Activated CD4-positive, alpha-beta T cell treated with anti-CD3 and anti-CD28 coated beads, Interleukin-2, amount 50 U/mL, for 4 hours (primary cell): ENCODE results near the gene ST14.
"Not testable (repeated sequence)": the region's sequence is repeated elsewhere in the genome, so short reads cannot be mapped to it uniquely, and the experiment has no call there.

Experiments
- DNase-seq, 2 experiments: peaks; one replicate each; pipeline ENCODE4 v3.0.0-alpha.2; 2020

ST14 gene

GRCh38 chr11:130165601-130166456 lies 6.2 kb downstream of the ST14 start:
- DNase-seq, result no peak

- no peak for DNase-seq
These were observed 6.8 kb downstream of the ST14 start for GRCh38 chr11:130166457-130166784.

GRCh38 chr11:130167146-130167545 lies 7.6 kb downstream of the ST14 start:
- no peak for DNase-seq

GRCh38 chr11:130168105-130168504 lies 8.5 kb downstream of the ST14 start:
- DNase-seq, result no peak

GRCh38 chr11:130170345-130170744 lies 10.8 kb downstream of the ST14 start:
- DNase-seq, result no peak

GRCh38 chr11:130171534-130171933 lies 12.0 kb downstream of the ST14 start:
- DNase-seq, result no peak

GRCh38 chr11:130172001-130172400 lies 12.4 kb downstream of the ST14 start:
- DNase-seq, result not testable (repeated sequence)

- no peak for DNase-seq
These were observed 15.1 kb downstream of the ST14 start for GRCh38 chr11:130174642-130175041.

GRCh38 chr11:130175898-130176297 lies 16.3 kb downstream of the ST14 start:
- no peak for DNase-seq

GRCh38 chr11:130177782-130178181 lies 18.2 kb downstream of the ST14 start:
- no peak for DNase-seq

GRCh38 chr11:130178441-130179339 lies 19.1 kb downstream of the ST14 start:
- DNase-seq, result no peak

GRCh38 chr11:130179396-130180306 lies 20.1 kb downstream of the ST14 start:
- no peak for DNase-seq

GRCh38 chr11:130180491-130180890 lies 20.9 kb downstream of the ST14 start:
- DNase-seq, result no peak

- DNase-seq, result no peak
These were observed 21.3 kb downstream of the ST14 start for GRCh38 chr11:130180896-130181294.

GRCh38 chr11:130181295-130182272 lies 22.0 kb downstream of the ST14 start:
- DNase-seq, result no peak

- no peak for DNase-seq
These were observed 24.5 kb downstream of the ST14 start for GRCh38 chr11:130183878-130184610.

GRCh38 chr11:130187096-130187495 lies 27.5 kb downstream of the ST14 start:
- no peak for DNase-seq

GRCh38 chr11:130188047-130188446 lies 28.5 kb downstream of the ST14 start:
- no peak for DNase-seq

GRCh38 chr11:130188585-130189347 lies 29.2 kb downstream of the ST14 start:
- DNase-seq, result no peak
